HepG2 (cell line): ENCODE data around the gene HAP1. TPM values are rescaled to one million over a fixed set of nuclear protein-coding genes. Genes with fewer than 3 reads are reported as not detected.

Experiments
- DR1 ChIP-seq: sonication (generic); formaldehyde crosslinking; IDR thresholded peaks from 2 replicates; pipeline ENCODE4 v1.8.0; 2021; ENCODE audit warnings: mild to moderate bottlenecking, missing genetic modification reagents, inconsistent platforms
- FOXA3 ChIP-seq: IDR thresholded peaks from 2 replicates; pipeline ENCODE4 v1.6.1; 2016; ENCODE audit warnings: missing genetic modification reagents, missing compliant biosample characterization
- GMEB1 ChIP-seq: sonication (generic); formaldehyde crosslinking; IDR thresholded peaks from 2 replicates; pipeline ENCODE4 v1.5.1; 2020; ENCODE audit warnings: missing genetic modification reagents, mild to moderate bottlenecking, borderline replicate concordance
- HIVEP1 ChIP-seq: sonication (generic); formaldehyde crosslinking; IDR thresholded peaks from 2 replicates; pipeline ENCODE4 v1.4.0; 2020; ENCODE audit warnings: mild to moderate bottlenecking, missing genetic modification reagents
- MTA3 ChIP-seq: sonication (generic); formaldehyde crosslinking; IDR thresholded peaks from 2 replicates; pipeline ENCODE4 v1.4.0; 2020; ENCODE audit warnings: missing genetic modification reagents
- SNAPC4 ChIP-seq: sonication (generic); formaldehyde crosslinking; IDR thresholded peaks from 2 replicates; pipeline ENCODE4 v1.4.0; 2020; ENCODE audit warnings: mild to moderate bottlenecking, missing genetic modification reagents
- UBTF ChIP-seq: sonication (generic); formaldehyde crosslinking; IDR thresholded peaks from 2 replicates; pipeline ENCODE4 v1.4.0; 2020; ENCODE audit warnings: mild to moderate bottlenecking, missing genetic modification reagents
- ZBTB14 ChIP-seq: sonication (generic); formaldehyde crosslinking; IDR thresholded peaks from 2 replicates; pipeline ENCODE4 v1.4.0; 2020; ENCODE audit warnings: missing genetic modification reagents
- ZBTB25 ChIP-seq: IDR thresholded peaks from 2 replicates; pipeline ENCODE4 v1.6.1; 2018; ENCODE audit warnings: missing genetic modification reagents
- ZFP41 ChIP-seq: sonication (generic); formaldehyde crosslinking; IDR thresholded peaks from 2 replicates; pipeline ENCODE4 v1.4.0; 2020; ENCODE audit warnings: mild to moderate bottlenecking, missing genetic modification reagents, borderline replicate concordance
- ZNF205 ChIP-seq: IDR thresholded peaks from 2 replicates; pipeline ENCODE4 v1.6.1; 2018; ENCODE audit warnings: missing biosample characterization, missing genetic modification reagents
- ZNF850 ChIP-seq: sonication (generic); formaldehyde crosslinking; conservative IDR thresholded peaks from 2 replicates; pipeline ENCODE4 v1.9.0; 2021; ENCODE audit warnings: mild to moderate bottlenecking, missing genetic modification reagents
- ZSCAN5A ChIP-seq: sonication (generic); formaldehyde crosslinking; IDR thresholded peaks from 2 replicates; pipeline ENCODE4 v1.8.0; 2022; ENCODE audit warnings: mild to moderate bottlenecking, missing genetic modification reagents, borderline replicate concordance
- polyA plus RNA-seq, 8 experiments: library from polyadenylated mRNA; depleted of rRNA in 3 of 8; stranded (reverse) in 7 of 8; unstranded in 1 of 8; fragments of >200 nt; fragmentation: Illumina TruSeq in 4 of 8; extraction: Trizol in 4 of 8; gene quantifications; 2 replicates each; pipeline versions ENCODE4 v1.2.1 to v1.2.3, GENCODE V29; 2011 to 2016; ENCODE audit warnings: low read depth in 4 of 8, missing spikeins in 1 of 8, mixed read lengths in 1 of 8; ENCODE audit not compliant: insufficient read depth in 1 of 8
- total RNA-seq, 5 experiments: library from RNA; depleted of rRNA; stranded (reverse); fragments of >200 nt; fragmentation: Illumina TruSeq; extraction: Trizol; gene quantifications; 2 replicates each; pipeline ENCODE4 v1.2.3, GENCODE V29; 2016; ENCODE audit warnings: low read depth in 1 of 5

Gene HAP1
- total and polyA plus RNA-seq, 2 of the 13 experiments (the other 11 are each of a cell fraction or from before 2014, with no cell fraction given), result 0.07 TPM

- no peak for TF ChIP-seq ZBTB14
- TF ChIP-seq UBTF (CRISPR knock-in tag), result peak; percentile 77
- TF ChIP-seq ZBTB25 (CRISPR knock-in tag), result peak; percentile 62; the same call in 1 of the 2 replicates
- TF ChIP-seq FOXA3 (CRISPR knock-in tag), result peak; percentile 89
- TF ChIP-seq MTA3 (CRISPR knock-in tag), result 0 out of 2 replicates have a peak, but pooled peaks have one; percentile 18
- TF ChIP-seq ZSCAN5A (CRISPR knock-in tag), result no peak
- peak; percentile 68; the same call in 1 of the 2 replicates for TF ChIP-seq HIVEP1 (CRISPR knock-in tag)
- no peak for TF ChIP-seq ZNF850 (CRISPR knock-in tag)
- 0 out of 2 replicates have a peak, but pooled peaks have one; percentile 12 for TF ChIP-seq ZNF205
- TF ChIP-seq ZFP41 (CRISPR knock-in tag), result 0 out of 2 replicates have a peak, but pooled peaks have one; percentile 28
- TF ChIP-seq SNAPC4 (CRISPR knock-in tag), result peak; percentile 43; the same call in 1 of the 2 replicates
- peak; percentile 64; the same call in 1 of the 2 replicates for TF ChIP-seq DR1 (CRISPR knock-in tag)
- peak; percentile 36; the same call in 1 of the 2 replicates for TF ChIP-seq GMEB1 (CRISPR knock-in tag)
Measured at GRCh38 chr17:41777574-41778188, 43.2 kb upstream of the HAP1 start (continued).
